ENCODE data around the gene NOTCH1.

- TF ChIP-seq CTCF (IDR thresholded peaks at IDR 0.05) (no peak), EP300 (IDR thresholded peaks at IDR 0.05) (no peak), POLR2A (IDR thresholded peaks at IDR 0.05; ENCODE audit: low read depth) (no peak)
Observed at GRCh38 chr9:136566553-136566895, 20.7 kb upstream of the NOTCH1 start.
